WERI-Rb-1 (cell line): ENCODE measurements around the gene SLC34A3.

Experiments
- DNase-seq: peaks from one replicate; pipeline ENCODE4 v3.0.0-alpha.2; 2020
- H3K27ac ChIP-seq: fragments of 250-450 bp; sonication (Bioruptor Pico); 2 replicates; pipeline ENCODE4 v1.5.1; 2020; ENCODE audit warnings: mild to moderate bottlenecking, moderate library complexity
- H3K27me3 ChIP-seq: fragments of 250-450 bp; sonication (Bioruptor Pico); 2 replicates; pipeline ENCODE4 v1.5.1; 2021; ENCODE audit warnings: mild to moderate bottlenecking, low read depth, moderate library complexity; ENCODE audit not compliant: insufficient read depth, severe bottlenecking
- H3K36me3 ChIP-seq: fragments of 250-450 bp; sonication (Bioruptor Pico); 2 replicates; pipeline ENCODE4 v1.5.1; 2020; ENCODE audit warnings: mild to moderate bottlenecking, moderate library complexity
- H3K4me3 ChIP-seq: 2 replicates; pipeline ENCODE4 v1.5.1; 2011; ENCODE audit warnings: low read depth, mild to moderate bottlenecking, control low read depth, low read length
- H3K9me3 ChIP-seq: fragments of 250-450 bp; sonication (Bioruptor Pico); 2 replicates; pipeline ENCODE4 v1.5.1; 2021; ENCODE audit warnings: mild to moderate bottlenecking, moderate library complexity; ENCODE audit not compliant: severe bottlenecking
- TF ChIP-seq, protein P1 (sequence below): IDR thresholded peaks from 2 replicates; pipeline ENCODE4 v1.5.1; 2011; ENCODE audit warnings: low read depth, mild to moderate bottlenecking, control low read depth, inconsistent platforms, low read length

Gene SLC34A3

DNA sequence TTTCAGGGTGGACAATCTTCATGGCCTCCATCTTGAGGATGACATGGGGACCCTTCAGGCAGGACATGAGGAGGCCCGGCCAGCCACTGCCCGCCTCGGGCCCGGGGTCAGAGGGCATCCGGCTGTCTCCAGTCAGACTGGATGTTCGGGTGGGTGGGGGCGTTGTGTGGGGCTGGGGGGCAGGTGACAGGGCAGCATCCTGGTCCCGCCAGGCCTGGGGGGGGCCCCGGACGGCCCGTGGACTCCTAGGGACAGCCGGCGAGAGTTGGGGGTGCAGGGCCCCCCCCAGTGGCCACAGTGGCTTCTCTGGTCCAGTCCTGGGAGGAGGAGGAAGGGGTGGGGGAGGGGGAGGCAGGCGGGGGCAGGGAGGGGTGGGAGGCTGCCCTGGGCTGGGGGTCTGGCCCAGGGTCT is 9.6 kb upstream of the SLC34A3 start:
- no peak for DNase-seq
- Histone ChIP-seq H3K27me3 (no peaks in the 10 kb centered on the region), H3K36me3 (no peaks in the 10 kb centered on the region), H3K27ac (no peak overlapping the region), H3K9me3 (no peaks in the 10 kb centered on the region), H3K4me3 (no peak overlapping the region; the same call in 1 of the 2 replicates)
- TF ChIP-seq, protein P1, sequence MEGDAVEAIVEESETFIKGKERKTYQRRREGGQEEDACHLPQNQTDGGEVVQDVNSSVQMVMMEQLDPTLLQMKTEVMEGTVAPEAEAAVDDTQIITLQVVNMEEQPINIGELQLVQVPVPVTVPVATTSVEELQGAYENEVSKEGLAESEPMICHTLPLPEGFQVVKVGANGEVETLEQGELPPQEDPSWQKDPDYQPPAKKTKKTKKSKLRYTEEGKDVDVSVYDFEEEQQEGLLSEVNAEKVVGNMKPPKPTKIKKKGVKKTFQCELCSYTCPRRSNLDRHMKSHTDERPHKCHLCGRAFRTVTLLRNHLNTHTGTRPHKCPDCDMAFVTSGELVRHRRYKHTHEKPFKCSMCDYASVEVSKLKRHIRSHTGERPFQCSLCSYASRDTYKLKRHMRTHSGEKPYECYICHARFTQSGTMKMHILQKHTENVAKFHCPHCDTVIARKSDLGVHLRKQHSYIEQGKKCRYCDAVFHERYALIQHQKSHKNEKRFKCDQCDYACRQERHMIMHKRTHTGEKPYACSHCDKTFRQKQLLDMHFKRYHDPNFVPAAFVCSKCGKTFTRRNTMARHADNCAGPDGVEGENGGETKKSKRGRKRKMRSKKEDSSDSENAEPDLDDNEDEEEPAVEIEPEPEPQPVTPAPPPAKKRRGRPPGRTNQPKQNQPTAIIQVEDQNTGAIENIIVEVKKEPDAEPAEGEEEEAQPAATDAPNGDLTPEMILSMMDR, result no peak

DNA sequence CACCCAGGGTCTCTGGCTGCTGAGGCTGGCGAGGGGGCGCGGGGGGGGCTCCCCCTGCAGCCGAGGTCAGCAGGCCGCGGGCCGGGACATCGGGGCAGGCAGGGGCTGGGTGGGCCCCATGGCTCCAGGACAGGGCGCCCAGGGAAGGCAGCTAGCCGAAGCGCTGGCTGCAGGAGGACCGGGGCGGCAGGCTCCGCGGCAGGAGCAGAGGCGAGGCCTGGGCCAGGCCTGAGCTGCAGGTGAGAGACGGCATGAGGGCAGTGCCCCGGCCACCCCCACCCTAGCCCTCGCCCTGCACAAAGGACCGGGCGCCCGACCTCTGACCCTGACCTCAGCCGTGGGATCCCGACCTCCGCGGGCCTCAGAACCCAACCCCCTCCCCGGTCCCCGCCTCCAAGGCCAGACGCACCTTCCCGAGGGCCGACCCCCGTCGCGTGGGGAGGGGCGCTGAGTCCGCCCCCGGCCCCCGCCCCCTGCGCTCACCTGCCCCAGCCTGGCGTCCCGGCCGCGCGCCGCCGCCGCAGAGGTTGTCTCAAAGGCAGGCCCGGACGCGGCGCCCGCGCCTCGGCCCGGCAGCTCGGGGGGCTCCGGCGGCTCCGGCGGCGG is 9.1 kb upstream of the SLC34A3 start:
- Histone ChIP-seq H3K36me3 (no peaks in the 10 kb centered on the region), H3K27ac (no peak overlapping the region), H3K4me3 (peak overlapping the region; percentile 40), H3K27me3 (no peaks in the 10 kb centered on the region), H3K9me3 (no peaks in the 10 kb centered on the region)
- no peak for DNase-seq
- TF ChIP-seq, protein P1, result no peak

DNA sequence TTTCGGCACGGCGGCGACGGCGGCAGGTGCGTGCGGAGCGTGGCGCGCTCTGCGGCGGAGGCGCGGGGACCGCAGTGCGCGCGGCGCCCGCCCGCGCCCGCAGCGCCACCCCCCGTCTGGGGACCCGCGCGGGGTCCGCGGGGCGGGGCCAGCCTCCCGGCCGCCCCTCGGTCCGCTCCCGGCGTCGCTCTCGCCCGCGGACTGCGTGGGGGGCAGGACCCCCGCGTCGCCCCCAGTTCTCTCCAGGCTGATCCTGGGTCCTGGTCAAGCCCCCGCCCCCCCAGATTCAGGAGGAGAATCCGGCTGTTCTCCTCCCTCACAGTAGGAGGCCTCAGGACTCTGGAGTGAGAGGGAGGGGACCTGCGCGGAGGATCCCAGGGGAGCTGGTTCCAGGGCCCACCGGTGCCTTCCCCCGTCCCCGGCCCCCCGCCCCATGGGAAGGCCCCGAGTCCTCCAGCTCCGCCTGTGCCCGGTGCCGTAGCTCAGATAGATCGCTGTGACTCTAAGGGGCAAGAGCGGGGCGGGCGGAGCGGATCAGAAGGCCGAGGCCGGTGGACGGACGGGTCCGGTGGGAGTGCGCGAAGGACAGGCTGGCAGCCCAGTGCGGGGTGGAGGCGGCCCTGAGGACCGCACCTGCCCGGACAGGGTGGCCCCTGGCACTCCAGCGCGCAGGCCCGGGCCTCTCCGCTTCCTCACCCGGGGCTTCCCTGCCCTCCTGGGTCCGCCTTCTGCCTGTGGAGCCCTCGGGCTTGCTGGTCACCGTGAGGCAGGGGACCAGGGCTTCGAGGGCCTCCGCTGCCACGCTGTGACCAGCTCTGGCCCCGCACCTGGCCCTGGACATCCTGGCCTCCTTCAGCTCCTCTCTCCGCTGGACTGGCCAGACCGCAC is 8.3 kb upstream of the SLC34A3 start, which contains the start of gene RNF208:
RNF208 (minus strand) TSS at position 51 of the 888 bp plus-strand sequence. CDS start 1,028 bp downstream, outside the sequence.
- peak; percentile 23 for DNase-seq
- TF ChIP-seq, protein P1, result no peak
- no peaks in the 10 kb centered on the region for H3K36me3 ChIP-seq
- H3K4me3 ChIP-seq, result peak within 1 kb of the TSS; percentile 49
- peak within 1 kb of the TSS; percentile 28; the same call in 1 of the 2 replicates for H3K27ac ChIP-seq
- no peaks in the 10 kb centered on the region for H3K9me3 ChIP-seq
- H3K27me3 ChIP-seq, result no peaks in the 10 kb centered on the region

DNA sequence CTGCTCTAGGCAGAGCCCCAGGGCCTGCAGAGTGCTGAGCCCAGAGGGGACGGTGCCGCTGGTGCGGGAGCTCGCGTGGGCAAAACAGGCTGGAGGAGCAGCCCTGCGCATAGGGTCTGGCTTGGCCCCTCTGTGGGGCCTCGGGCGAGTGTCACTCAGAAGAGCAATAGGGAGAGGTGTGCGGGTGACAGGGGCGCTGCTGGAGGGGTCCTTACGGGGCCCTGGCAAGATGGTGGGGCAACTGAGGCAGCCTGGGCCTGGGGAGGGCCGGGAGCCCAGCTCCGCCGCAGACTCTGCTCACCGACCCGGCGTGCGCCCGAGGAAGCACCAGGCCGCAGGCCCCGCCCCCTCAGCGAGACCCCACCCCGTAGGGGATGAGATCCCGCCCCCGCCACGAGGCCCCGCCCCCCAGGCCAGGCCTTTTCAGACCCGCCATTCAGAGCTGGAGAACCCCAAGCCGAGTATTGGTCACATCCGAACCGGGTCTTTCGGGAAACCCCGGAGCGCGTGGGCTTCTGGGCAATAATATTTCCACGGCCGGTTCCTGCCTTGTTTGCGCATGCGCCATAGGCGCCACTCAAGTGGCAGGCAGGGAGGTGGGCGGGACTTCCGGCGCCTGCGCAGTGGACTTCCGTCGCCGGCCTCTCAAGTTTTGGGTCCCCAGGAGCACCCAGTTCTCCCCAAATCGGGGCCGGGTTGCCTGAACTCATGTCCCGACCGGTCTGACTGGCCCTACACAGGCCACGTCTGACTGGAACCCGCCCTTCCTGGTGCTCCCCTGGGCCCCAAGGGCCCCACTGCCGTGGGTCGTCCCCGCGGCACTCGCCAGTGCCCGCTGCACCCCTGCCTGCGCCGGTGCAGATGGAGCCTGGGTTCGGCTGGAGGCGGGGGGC is 7.4 kb upstream of the SLC34A3 start:
- Histone ChIP-seq H3K9me3 (no peaks in the 10 kb centered on the region), H3K4me3 (peak overlapping the region; percentile 66), H3K36me3 (no peaks in the 10 kb centered on the region), H3K27me3 (no peaks in the 10 kb centered on the region), H3K27ac (peak overlapping the region; percentile 51)
- peak; percentile 93 for DNase-seq
- TF ChIP-seq, protein P1, result no peak

DNA sequence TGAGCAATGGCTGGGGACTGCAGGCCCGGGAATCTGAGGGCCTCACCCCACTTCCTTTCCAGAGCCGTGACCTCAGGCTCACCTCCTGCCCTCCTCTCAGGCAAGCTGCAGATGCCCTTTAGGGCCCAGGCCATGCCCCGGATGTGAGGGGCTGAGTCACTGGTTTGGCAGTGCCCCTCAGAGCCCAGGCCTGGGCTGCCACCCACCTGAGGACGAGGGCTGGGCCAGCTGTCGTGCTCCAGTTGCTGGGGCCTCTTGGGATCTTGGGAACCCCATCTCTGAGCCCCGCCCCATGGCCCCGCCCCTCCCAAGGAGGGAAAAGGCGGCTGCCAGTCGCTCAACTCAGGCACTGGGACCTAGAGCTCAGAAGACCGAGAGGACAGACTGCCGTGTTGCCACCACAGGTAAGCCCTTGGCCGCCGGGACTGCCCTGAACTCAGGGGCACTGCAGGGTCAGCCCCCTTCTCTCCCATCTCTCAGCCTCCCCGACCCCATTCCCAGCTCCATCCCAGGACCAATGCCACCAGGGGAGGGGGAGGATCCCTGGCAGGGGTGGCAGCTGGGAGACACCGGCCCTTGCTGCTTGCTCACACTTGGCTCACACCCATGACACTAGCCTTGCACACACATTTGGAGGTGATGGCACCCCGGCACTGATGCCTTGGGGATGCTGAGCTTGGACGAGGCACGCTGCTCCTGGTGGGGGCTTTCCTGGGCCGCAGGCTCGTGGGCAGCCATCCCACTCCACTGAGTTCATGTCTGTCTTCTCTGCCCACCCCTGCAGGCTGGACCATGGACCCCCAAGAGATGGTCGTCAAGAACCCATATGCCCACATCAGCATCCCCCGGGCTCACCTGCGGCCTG is 5.6 kb upstream of the SLC34A3 start, which contains the start of gene CYSRT1:
CYSRT1 (plus strand) TSS at position 345 of the 865 bp plus-strand sequence; CDS start at position 793, 448 bp downstream.
- Histone ChIP-seq H3K27ac (no peak within 1 kb of the TSS), H3K27me3 (no peaks in the 10 kb centered on the region), H3K9me3 (no peaks in the 10 kb centered on the region), H3K4me3 (peak within 1 kb of the TSS; percentile 66), H3K36me3 (no peaks in the 10 kb centered on the region)
- no peak for DNase-seq
- TF ChIP-seq, protein P1, result no peak
